ENCODE data around the gene MIGA1.

GRCh38 chr1:77757066-77757584, 22.3 kb upstream of the MIGA1 start:
- TF ChIP-seq BHLHE40 (IDR thresholded peaks at IDR 0.05; ENCODE audit: low read length) (no peak), CTCF (CRISPR knock-in tag; IDR thresholded peaks at IDR 0.05) (no peak), EZH2 (conservative IDR thresholded peaks at IDR 0.05; ENCODE audit: low read depth, low read length) (no peak), TCF7 (IDR thresholded peaks at IDR 0.05; ENCODE audit: low read depth) (no peak), ATF3 (CRISPR knock-in tag; IDR thresholded peaks at IDR 0.05) (no peak), GABPA (IDR thresholded peaks at IDR 0.05; ENCODE audit: low read depth, low read length) (no peak), GABPA (CRISPR knock-in tag; IDR thresholded peaks at IDR 0.05; ENCODE audit: low read depth) (no peak), ZNF274 (CRISPR knock-in tag; IDR thresholded peaks at IDR 0.05) (no peak), PBX3 (CRISPR knock-in tag; IDR thresholded peaks at IDR 0.05; ENCODE audit: borderline replicate concordance) (no peak), TFAP4 (IDR thresholded peaks at IDR 0.05; ENCODE audit: borderline replicate concordance, low read depth) (no peak), BCL3 (CRISPR knock-in tag; IDR thresholded peaks at IDR 0.05) (no peak), PCBP1 (IDR thresholded peaks at IDR 0.05; ENCODE audit: borderline replicate concordance, low read depth, low read length) (no peak), CBX5 (CRISPR knock-in tag; IDR thresholded peaks at IDR 0.05; ENCODE audit: borderline replicate concordance) (no peak)

Data from HepG2 (cell line).